Thyroid gland (tissue), 4 donors: Measurements from ENCODE around the gene ASIC3.

ENCODE experiments used
- POLR2A ChIP-seq, 2 donors: fragments of 450-650 bp; IDR thresholded peaks; one replicate each; pipeline ENCODE4 v1.6.1; 2017; ENCODE audit warnings: antibody characterized with exemption in 2 of 2, mild to moderate bottlenecking in 2 of 2, moderate library complexity in 1 of 2
- TF ChIP-seq, protein P1 (sequence below), 6 experiments: fragments of 200-600 bp in 3 of 6; fragments of 450-650 bp in 3 of 6; sonication (generic) in 3 of 6; IDR thresholded peaks; one replicate each; pipeline ENCODE4 v1.5.1; 2016 to 2019; ENCODE audit warnings: antibody characterized with exemption in 6 of 6, mild to moderate bottlenecking in 2 of 6, inconsistent platforms in 1 of 6, moderate library complexity in 1 of 6

DNA sequence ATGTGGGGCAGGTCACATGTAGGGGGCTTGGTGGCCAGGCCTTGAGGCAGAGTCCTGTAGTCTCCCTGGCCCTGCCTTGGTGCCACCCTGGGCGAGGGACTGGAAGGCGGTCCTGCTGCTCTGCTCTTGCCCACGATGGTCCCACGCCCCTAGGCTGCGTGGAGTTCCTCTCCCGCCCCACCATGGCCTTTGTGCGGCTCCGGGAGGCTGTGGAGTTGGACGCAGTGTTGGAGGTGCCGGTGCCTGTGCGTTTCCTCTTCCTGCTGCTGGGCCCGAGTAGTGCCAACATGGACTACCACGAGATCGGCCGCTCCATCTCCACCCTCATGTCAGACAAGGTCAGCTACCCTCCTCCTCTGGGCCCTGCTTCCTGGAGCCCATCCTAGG is 22.2 kb downstream of the ASIC3 start:
- TF ChIP-seq, protein P1, sequence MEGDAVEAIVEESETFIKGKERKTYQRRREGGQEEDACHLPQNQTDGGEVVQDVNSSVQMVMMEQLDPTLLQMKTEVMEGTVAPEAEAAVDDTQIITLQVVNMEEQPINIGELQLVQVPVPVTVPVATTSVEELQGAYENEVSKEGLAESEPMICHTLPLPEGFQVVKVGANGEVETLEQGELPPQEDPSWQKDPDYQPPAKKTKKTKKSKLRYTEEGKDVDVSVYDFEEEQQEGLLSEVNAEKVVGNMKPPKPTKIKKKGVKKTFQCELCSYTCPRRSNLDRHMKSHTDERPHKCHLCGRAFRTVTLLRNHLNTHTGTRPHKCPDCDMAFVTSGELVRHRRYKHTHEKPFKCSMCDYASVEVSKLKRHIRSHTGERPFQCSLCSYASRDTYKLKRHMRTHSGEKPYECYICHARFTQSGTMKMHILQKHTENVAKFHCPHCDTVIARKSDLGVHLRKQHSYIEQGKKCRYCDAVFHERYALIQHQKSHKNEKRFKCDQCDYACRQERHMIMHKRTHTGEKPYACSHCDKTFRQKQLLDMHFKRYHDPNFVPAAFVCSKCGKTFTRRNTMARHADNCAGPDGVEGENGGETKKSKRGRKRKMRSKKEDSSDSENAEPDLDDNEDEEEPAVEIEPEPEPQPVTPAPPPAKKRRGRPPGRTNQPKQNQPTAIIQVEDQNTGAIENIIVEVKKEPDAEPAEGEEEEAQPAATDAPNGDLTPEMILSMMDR (IDR thresholded peaks at IDR 0.05), result no peak
- TF ChIP-seq POLR2A (IDR thresholded peaks at IDR 0.05), result no peak
